Measurements from ENCODE around the gene PREX1.
"Not testable (repeated sequence)": the region's sequence is repeated elsewhere in the genome, so short reads cannot be mapped to it uniquely, and the experiment has no call there.

Gene PREX1

GRCh38 chr20:48776306-48776705, 51.5 kb downstream of the PREX1 start:
- no peak overlapping the region for H3K4me3 ChIP-seq (ENCODE audit: low read depth, low read length)
- TF ChIP-seq CTCF (IDR thresholded peaks at IDR 0.05; ENCODE audit: borderline replicate concordance, insufficient read depth, low read depth, low read length): no peak

GRCh38 chr20:48775545-48775944, 52.3 kb downstream of the PREX1 start:
- H3K4me3 ChIP-seq (ENCODE audit: low read depth, low read length): not testable (repeated sequence)

GRCh38 chr20:48774696-48775095, 53.1 kb downstream of the PREX1 start:
- no peak for TF ChIP-seq CTCF (IDR thresholded peaks at IDR 0.05; ENCODE audit: borderline replicate concordance, insufficient read depth, low read depth, low read length)
- H3K4me3 ChIP-seq (ENCODE audit: low read depth, low read length): no peak overlapping the region

GRCh38 chr20:48773837-48774418, 53.9 kb downstream of the PREX1 start:
- TF ChIP-seq CTCF (IDR thresholded peaks at IDR 0.05; ENCODE audit: borderline replicate concordance, insufficient read depth, low read depth, low read length): no peak
- H3K4me3 ChIP-seq (ENCODE audit: low read depth, low read length): no peak overlapping the region

- no peak overlapping the region for H3K4me3 ChIP-seq (ENCODE audit: low read depth, low read length)
- no peak for TF ChIP-seq CTCF (IDR thresholded peaks at IDR 0.05; ENCODE audit: borderline replicate concordance, insufficient read depth, low read depth, low read length)
Observed at GRCh38 chr20:48772183-48772976, 55.4 kb downstream of the PREX1 start.

GRCh38 chr20:48771542-48771941, 56.3 kb downstream of the PREX1 start:
- no peak for TF ChIP-seq CTCF (IDR thresholded peaks at IDR 0.05; ENCODE audit: borderline replicate concordance, insufficient read depth, low read depth, low read length)
- no peak overlapping the region for H3K4me3 ChIP-seq (ENCODE audit: low read depth, low read length)

- H3K4me3 ChIP-seq (ENCODE audit: low read depth, low read length): no peak overlapping the region
- TF ChIP-seq CTCF (IDR thresholded peaks at IDR 0.05; ENCODE audit: borderline replicate concordance, insufficient read depth, low read depth, low read length): no peak
Observed at GRCh38 chr20:48770700-48771442, 56.9 kb downstream of the PREX1 start.
